OCI-LY1 (cell line): ENCODE measurements around the gene EMC9.
"Not testable (repeated sequence)": the region's sequence is repeated elsewhere in the genome, so short reads cannot be mapped to it uniquely, and the experiment has no call there.

Experiments
- CTCF ChIP-seq: fragments of 200-600 bp; sonication (generic), shearing (Covaris generic); IDR thresholded peaks from 2 replicates; pipeline ENCODE4 v1.5.1; 2017; ENCODE audit warnings: mild to moderate bottlenecking, antibody characterized with exemption, low read length, moderate library complexity, mixed read lengths
- EZH2 ChIP-seq: fragments of 200-600 bp; sonication (generic), shearing (Covaris generic); IDR thresholded peaks from 2 replicates; pipeline ENCODE4 v1.8.0; 2017; ENCODE audit warnings: borderline replicate concordance, mixed run types, mild to moderate bottlenecking, antibody characterized with exemption, low read length, moderate library complexity, mixed read lengths

GRCh38 chr14:24105609-24106239, 35.7 kb downstream of the EMC9 start:
- TF ChIP-seq EZH2, CTCF: not testable (repeated sequence)
